Pons (tissue), 1 donor: ENCODE results near the gene OVCH1.

Experiments used
- DNase-seq: peaks from one replicate; pipeline ENCODE4 v3.0.0-alpha.2; 2016; ENCODE audit warnings: low spot score

OVCH1 gene

GRCh38 chr12:29497588-29497987 lies at the start of gene OVCH1:
TSS of gene OVCH1 (minus strand) at chr12:29497686. CDS start at chr12:29497686, 0 bp downstream.
- DNase-seq = no peak

- no peak for DNase-seq
Measured at GRCh38 chr12:29547151-29547632, 49.7 kb upstream of the OVCH1 start.

GRCh38 chr12:29546000-29546399 lies 48.5 kb upstream of the OVCH1 start:
- no peak for DNase-seq

GRCh38 chr12:29545102-29545467 lies 47.6 kb upstream of the OVCH1 start:
- DNase-seq = no peak

GRCh38 chr12:29544428-29545101 lies 47.1 kb upstream of the OVCH1 start:
- no peak for DNase-seq

GRCh38 chr12:29543036-29543435 lies 45.5 kb upstream of the OVCH1 start:
- no peak for DNase-seq

- no peak for DNase-seq
Measured at GRCh38 chr12:29537298-29537697, 39.8 kb upstream of the OVCH1 start.

GRCh38 chr12:29534935-29535334 lies 37.4 kb upstream of the OVCH1 start:
- no peak for DNase-seq

- DNase-seq = no peak
Measured at GRCh38 chr12:29533815-29534489, 36.5 kb upstream of the OVCH1 start.

GRCh38 chr12:29531471-29531870 lies 34.0 kb upstream of the OVCH1 start:
- no peak for DNase-seq

GRCh38 chr12:29530436-29530835 lies 33.0 kb upstream of the OVCH1 start:
- no peak for DNase-seq

GRCh38 chr12:29528161-29528560 lies 30.7 kb upstream of the OVCH1 start:
- DNase-seq = no peak

- no peak for DNase-seq
Measured at GRCh38 chr12:29521951-29522350, 24.5 kb upstream of the OVCH1 start.

GRCh38 chr12:29519585-29520182 lies 22.2 kb upstream of the OVCH1 start:
- peak; percentile 59 for DNase-seq

GRCh38 chr12:29518407-29518806 lies 20.9 kb upstream of the OVCH1 start:
- no peak for DNase-seq

GRCh38 chr12:29517264-29517663 lies 19.8 kb upstream of the OVCH1 start:
- DNase-seq = peak; percentile 50

GRCh38 chr12:29516431-29516875 lies 19.0 kb upstream of the OVCH1 start:
- no peak for DNase-seq

- no peak for DNase-seq
Measured at GRCh38 chr12:29510591-29511185, 13.2 kb upstream of the OVCH1 start.

- DNase-seq = no peak
Measured at GRCh38 chr12:29509503-29509902, 12.0 kb upstream of the OVCH1 start.

- DNase-seq = no peak
Measured at GRCh38 chr12:29508949-29509348, 11.5 kb upstream of the OVCH1 start.

GRCh38 chr12:29505122-29505521 lies 7.6 kb upstream of the OVCH1 start:
- no peak for DNase-seq

GRCh38 chr12:29503283-29503682 lies 5.8 kb upstream of the OVCH1 start:
- no peak for DNase-seq

- DNase-seq = no peak
Measured at GRCh38 chr12:29499235-29499634, 1.7 kb upstream of the OVCH1 start.
